ENCODE measurements around the gene DUS1L. TPM values are rescaled to one million over a fixed set of nuclear protein-coding genes. Genes with fewer than 3 reads are reported as not detected.

Gene DUS1L
- polyA plus RNA-seq, 2 of the 4 experiments (the other 2 are of a cell fraction), result 48.1 to 83.6 TPM

- FAIRE-seq, result no peak
- DNase-seq (ENCODE audit: low read depth in 1 of 2, low spot score in 1 of 2), result no peak
- POLR2A ChIA-PET, result interaction anchor here (0.6 to 2.8 kb wide), 3 partner anchors 22 to 106 kb away, joined by 5 to 10 read pairs (median 7); partner anchors contain the start of genes DCXR and FASN
- no peak for ATAC-seq
- CTCF ChIA-PET, result interaction anchor here (1.0 to 21.7 kb wide), 5 partner anchors 9 to 100 kb away, joined by 3 to 191 read pairs (median 4); partner anchors contain the start of genes DCXR and RAC3
- TF ChIP-seq GATA3 (IDR thresholded peaks at IDR 0.05; ENCODE audit: borderline replicate concordance), result no peak
- TF ChIP-seq, protein P1, sequence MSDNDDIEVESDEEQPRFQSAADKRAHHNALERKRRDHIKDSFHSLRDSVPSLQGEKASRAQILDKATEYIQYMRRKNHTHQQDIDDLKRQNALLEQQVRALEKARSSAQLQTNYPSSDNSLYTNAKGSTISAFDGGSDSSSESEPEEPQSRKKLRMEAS (IDR thresholded peaks at IDR 0.05), result no peak
- TF ChIP-seq ZFP36 (IDR thresholded peaks at IDR 0.05; ENCODE audit: borderline replicate concordance, partially characterized antibody), result no peak
- no peak for TF ChIP-seq MAZ (IDR thresholded peaks at IDR 0.05; ENCODE audit: borderline replicate concordance, low read depth, low read length)
- no peak for TF ChIP-seq RARB (CRISPR knock-in tag; IDR thresholded peaks at IDR 0.05)
- no peak for TF ChIP-seq KDM1A (IDR thresholded peaks at IDR 0.05; ENCODE audit: low read depth)
- no peak for TF ChIP-seq TFCP2L1 (CRISPR knock-in tag; IDR thresholded peaks at IDR 0.05)
- no peak for TF ChIP-seq KDM5A (IDR thresholded peaks at IDR 0.05)
- no peak for TF ChIP-seq CEBPB (IDR thresholded peaks at IDR 0.05)
- TF ChIP-seq ESRRA (IDR thresholded peaks at IDR 0.05; ENCODE audit: borderline replicate concordance, low read length), result no peak
- TF ChIP-seq FOSL2 (IDR thresholded peaks at IDR 0.05), result no peak
- no peak for TF ChIP-seq FOSL2 (CRISPR knock-in tag; IDR thresholded peaks at IDR 0.05)
- TF ChIP-seq, protein P2, sequence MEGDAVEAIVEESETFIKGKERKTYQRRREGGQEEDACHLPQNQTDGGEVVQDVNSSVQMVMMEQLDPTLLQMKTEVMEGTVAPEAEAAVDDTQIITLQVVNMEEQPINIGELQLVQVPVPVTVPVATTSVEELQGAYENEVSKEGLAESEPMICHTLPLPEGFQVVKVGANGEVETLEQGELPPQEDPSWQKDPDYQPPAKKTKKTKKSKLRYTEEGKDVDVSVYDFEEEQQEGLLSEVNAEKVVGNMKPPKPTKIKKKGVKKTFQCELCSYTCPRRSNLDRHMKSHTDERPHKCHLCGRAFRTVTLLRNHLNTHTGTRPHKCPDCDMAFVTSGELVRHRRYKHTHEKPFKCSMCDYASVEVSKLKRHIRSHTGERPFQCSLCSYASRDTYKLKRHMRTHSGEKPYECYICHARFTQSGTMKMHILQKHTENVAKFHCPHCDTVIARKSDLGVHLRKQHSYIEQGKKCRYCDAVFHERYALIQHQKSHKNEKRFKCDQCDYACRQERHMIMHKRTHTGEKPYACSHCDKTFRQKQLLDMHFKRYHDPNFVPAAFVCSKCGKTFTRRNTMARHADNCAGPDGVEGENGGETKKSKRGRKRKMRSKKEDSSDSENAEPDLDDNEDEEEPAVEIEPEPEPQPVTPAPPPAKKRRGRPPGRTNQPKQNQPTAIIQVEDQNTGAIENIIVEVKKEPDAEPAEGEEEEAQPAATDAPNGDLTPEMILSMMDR (IDR thresholded peaks at IDR 0.05), result no peak
- TF ChIP-seq, protein P3, sequence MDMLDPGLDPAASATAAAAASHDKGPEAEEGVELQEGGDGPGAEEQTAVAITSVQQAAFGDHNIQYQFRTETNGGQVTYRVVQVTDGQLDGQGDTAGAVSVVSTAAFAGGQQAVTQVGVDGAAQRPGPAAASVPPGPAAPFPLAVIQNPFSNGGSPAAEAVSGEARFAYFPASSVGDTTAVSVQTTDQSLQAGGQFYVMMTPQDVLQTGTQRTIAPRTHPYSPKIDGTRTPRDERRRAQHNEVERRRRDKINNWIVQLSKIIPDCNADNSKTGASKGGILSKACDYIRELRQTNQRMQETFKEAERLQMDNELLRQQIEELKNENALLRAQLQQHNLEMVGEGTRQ (IDR thresholded peaks at IDR 0.05), result no peak
- no peak for TF ChIP-seq PHF8 (IDR thresholded peaks at IDR 0.05; ENCODE audit: borderline replicate concordance, low read depth)
- TF ChIP-seq RAD21 (conservative IDR thresholded peaks at IDR 0.05 in 1 of 2, IDR thresholded peaks at IDR 0.05 in 1 of 2), result no peak
- no peak for TF ChIP-seq NPAS2 (CRISPR knock-in tag; IDR thresholded peaks at IDR 0.05; ENCODE audit: borderline replicate concordance)
- TF ChIP-seq, protein P4, sequence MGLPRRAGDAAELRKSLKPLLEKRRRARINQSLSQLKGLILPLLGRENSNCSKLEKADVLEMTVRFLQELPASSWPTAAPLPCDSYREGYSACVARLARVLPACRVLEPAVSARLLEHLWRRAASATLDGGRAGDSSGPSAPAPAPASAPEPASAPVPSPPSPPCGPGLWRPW (IDR thresholded peaks at IDR 0.05), result no peak
- TF ChIP-seq CBX8 (IDR thresholded peaks at IDR 0.05), result no peak
- H3K4me2 ChIP-seq, result no peak overlapping the region
- H3K4me3 ChIP-seq, result no peak overlapping the region
- WGBS (ENCODE audit: missing lambda C conversion rate), result 89% methylated on average over 17 of the region's 19 CpGs
- H3K27ac ChIP-seq, result no peak overlapping the region
- peaks cover 10% of the 10 kb centered on the region; the same call in 2 of the 3 replicates for H3K4me1 ChIP-seq
- no peaks in the 10 kb centered on the region for H3K9me3 ChIP-seq
Measured at GRCh38 chr17:82059272-82060000, 6.2 kb downstream of the DUS1L start.

- no peak overlapping the region for H3K4me3 ChIP-seq
- POLR2A ChIA-PET, result interaction anchor here (0.6 to 2.8 kb wide), 2 partner anchors 21 to 105 kb away, joined by 7 to 10 read pairs; partner anchors contain the start of gene DCXR
- FAIRE-seq (no peak), DNase-seq (ENCODE audit: low read depth in 1 of 2, low spot score in 1 of 2) (no peak), ATAC-seq (no peak)
- H3K4me1 ChIP-seq, result peaks cover 4% of the 10 kb centered on the region; the same call in 1 of the 3 replicates
- H3K27ac ChIP-seq, result no peak overlapping the region
- H3K4me2 ChIP-seq, result no peak overlapping the region
- TF ChIP-seq GATA3 (IDR thresholded peaks at IDR 0.05; ENCODE audit: borderline replicate concordance), result no peak
- no peak for TF ChIP-seq RARB (CRISPR knock-in tag; IDR thresholded peaks at IDR 0.05)
- TF ChIP-seq KDM5A (IDR thresholded peaks at IDR 0.05), result no peak
- no peak for TF ChIP-seq FOXS1 (CRISPR knock-in tag; IDR thresholded peaks at IDR 0.05)
- TF ChIP-seq ZNF302 (CRISPR knock-in tag; IDR thresholded peaks at IDR 0.05), result no peak
- TF ChIP-seq PHF8 (IDR thresholded peaks at IDR 0.05; ENCODE audit: borderline replicate concordance, low read depth), result no peak
- TF ChIP-seq POLR2A (IDR thresholded peaks at IDR 0.05; ENCODE audit: low read length), result no peak
- no peak for TF ChIP-seq ZSCAN20 (CRISPR knock-in tag; IDR thresholded peaks at IDR 0.05)
- TF ChIP-seq E2F6 (IDR thresholded peaks at IDR 0.05; ENCODE audit: borderline replicate concordance, low read depth), result no peak
- TF ChIP-seq ELK1 (IDR thresholded peaks at IDR 0.05; ENCODE audit: low read depth, low read length), result no peak
- no peak for TF ChIP-seq KDM1A (IDR thresholded peaks at IDR 0.05; ENCODE audit: low read depth)
- WGBS (ENCODE audit: missing lambda C conversion rate), result 90% methylated on average over 10 of the region's 10 CpGs
- CTCF ChIA-PET, result interaction anchor here (0.9 to 21.7 kb wide), 5 partner anchors 8 to 99 kb away, joined by 3 to 191 read pairs (median 3); partner anchors contain the start of genes DCXR and RAC3
- no peaks in the 10 kb centered on the region for H3K9me3 ChIP-seq
Measured at GRCh38 chr17:82058855-82059249, 6.8 kb downstream of the DUS1L start.
